Suprapubic skin (tissue), 4 donors: ENCODE measurements around the gene MFSD2A. TPM values are rescaled to one million over a fixed set of nuclear protein-coding genes. Genes with fewer than 3 reads are reported as not detected.

Source experiments
- DNase-seq, 2 donors: peaks; one replicate each; pipeline ENCODE4 v3.0.0-alpha.2; 2019; ENCODE audit warnings: low spot score in 2 of 2
- H3K27ac ChIP-seq: fragments of 200-600 bp; sonication (generic); one replicate; pipeline ENCODE4 v1.5.1; 2019
- H3K27me3 ChIP-seq: fragments of 200-600 bp; sonication (generic); one replicate; pipeline ENCODE4 v1.5.1; 2019
- H3K36me3 ChIP-seq: fragments of 200-600 bp; sonication (generic); one replicate; pipeline ENCODE4 v1.5.1; 2019
- H3K4me1 ChIP-seq: fragments of 200-600 bp; sonication (generic); one replicate; pipeline ENCODE4 v1.5.1; 2019
- H3K4me3 ChIP-seq: fragments of 200-600 bp; sonication (generic); one replicate; pipeline ENCODE4 v1.5.1; 2019; ENCODE audit warnings: mild to moderate bottlenecking
- H3K9me3 ChIP-seq: fragments of 200-600 bp; sonication (generic); one replicate; pipeline ENCODE4 v1.5.1; 2019
- EP300 ChIP-seq: sonication (generic); formaldehyde crosslinking; IDR thresholded peaks from one replicate; pipeline ENCODE4 v1.6.1; 2017; ENCODE audit warnings: antibody characterized with exemption
- POLR2A ChIP-seq, 2 donors: fragments of 450-650 bp; IDR thresholded peaks; one replicate each; pipeline ENCODE4 v1.6.1; 2017; ENCODE audit warnings: antibody characterized with exemption in 2 of 2, mild to moderate bottlenecking in 2 of 2, moderate library complexity in 2 of 2
- POLR2AphosphoS5 ChIP-seq, 3 donors: sonication (generic); formaldehyde crosslinking; IDR thresholded peaks; one replicate each; pipeline ENCODE4 v1.6.1; 2017; ENCODE audit warnings: antibody characterized with exemption in 3 of 3
- WGBS: methylation state at CpG from one replicate; pipeline ENCODE4 v1.1.5; 2018; 5-methylcytosine and 5-hydroxymethylcytosine counted together
- total RNA-seq, 4 donors: library from RNA; depleted of rRNA; stranded (reverse); fragments of >200 nt; gene quantifications; one replicate each; pipeline ENCODE4 v1.1.0, GENCODE V29; 2016
- TF ChIP-seq, protein P1 (sequence below), 2 donors: fragments of 200-600 bp in 1 of 2; fragments of 450-650 bp in 1 of 2; sonication (generic) in 1 of 2; IDR thresholded peaks; one replicate each; pipeline ENCODE4 v1.5.1; 2016 to 2019; ENCODE audit warnings: antibody characterized with exemption in 2 of 2, mild to moderate bottlenecking in 1 of 2, moderate library complexity in 1 of 2

MFSD2A gene
- total RNA-seq, 4 donors from 2014 or later = 169 to 416 (median 303) TPM

DNA sequence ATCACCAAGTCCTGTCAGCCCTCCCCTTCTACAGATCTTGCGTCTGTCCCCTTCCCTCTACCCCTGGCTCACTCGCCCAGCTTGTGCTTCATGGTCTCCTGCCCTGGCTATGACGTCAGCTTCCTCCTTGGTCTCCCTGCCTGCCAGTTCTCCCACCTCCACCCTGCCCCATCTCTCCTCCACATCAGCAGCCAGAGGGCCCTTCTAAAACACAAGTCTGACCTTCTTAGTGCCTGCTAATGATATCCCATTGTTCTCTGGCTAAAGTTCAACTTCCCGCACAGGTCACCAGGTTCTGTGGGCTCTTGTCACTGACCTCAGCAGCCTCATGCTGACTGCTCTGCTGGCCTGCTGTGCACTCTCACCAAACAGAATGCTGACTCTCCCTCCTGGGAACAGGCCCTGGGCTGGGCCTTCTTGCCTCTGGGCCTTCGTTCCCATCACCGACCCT, 28.6 kb upstream of the MFSD2A start:
- DNase-seq = no peak
- Histone ChIP-seq H3K36me3 (no peaks in the 10 kb centered on the region), H3K9me3 (no peaks in the 10 kb centered on the region), H3K27ac (no peak overlapping the region), H3K4me3 (no peak overlapping the region), H3K27me3 (no peaks in the 10 kb centered on the region), H3K4me1 (peaks cover 33% of the 10 kb centered on the region)
- WGBS = 57% methylated on average over 6 of the region's 6 CpGs
- TF ChIP-seq POLR2AphosphoS5 (IDR thresholded peaks at IDR 0.05) = no peak
- TF ChIP-seq, protein P1, sequence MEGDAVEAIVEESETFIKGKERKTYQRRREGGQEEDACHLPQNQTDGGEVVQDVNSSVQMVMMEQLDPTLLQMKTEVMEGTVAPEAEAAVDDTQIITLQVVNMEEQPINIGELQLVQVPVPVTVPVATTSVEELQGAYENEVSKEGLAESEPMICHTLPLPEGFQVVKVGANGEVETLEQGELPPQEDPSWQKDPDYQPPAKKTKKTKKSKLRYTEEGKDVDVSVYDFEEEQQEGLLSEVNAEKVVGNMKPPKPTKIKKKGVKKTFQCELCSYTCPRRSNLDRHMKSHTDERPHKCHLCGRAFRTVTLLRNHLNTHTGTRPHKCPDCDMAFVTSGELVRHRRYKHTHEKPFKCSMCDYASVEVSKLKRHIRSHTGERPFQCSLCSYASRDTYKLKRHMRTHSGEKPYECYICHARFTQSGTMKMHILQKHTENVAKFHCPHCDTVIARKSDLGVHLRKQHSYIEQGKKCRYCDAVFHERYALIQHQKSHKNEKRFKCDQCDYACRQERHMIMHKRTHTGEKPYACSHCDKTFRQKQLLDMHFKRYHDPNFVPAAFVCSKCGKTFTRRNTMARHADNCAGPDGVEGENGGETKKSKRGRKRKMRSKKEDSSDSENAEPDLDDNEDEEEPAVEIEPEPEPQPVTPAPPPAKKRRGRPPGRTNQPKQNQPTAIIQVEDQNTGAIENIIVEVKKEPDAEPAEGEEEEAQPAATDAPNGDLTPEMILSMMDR (IDR thresholded peaks at IDR 0.05) = no peak
- TF ChIP-seq EP300 = no peak
- TF ChIP-seq POLR2A (IDR thresholded peaks at IDR 0.05) = no peak

DNA sequence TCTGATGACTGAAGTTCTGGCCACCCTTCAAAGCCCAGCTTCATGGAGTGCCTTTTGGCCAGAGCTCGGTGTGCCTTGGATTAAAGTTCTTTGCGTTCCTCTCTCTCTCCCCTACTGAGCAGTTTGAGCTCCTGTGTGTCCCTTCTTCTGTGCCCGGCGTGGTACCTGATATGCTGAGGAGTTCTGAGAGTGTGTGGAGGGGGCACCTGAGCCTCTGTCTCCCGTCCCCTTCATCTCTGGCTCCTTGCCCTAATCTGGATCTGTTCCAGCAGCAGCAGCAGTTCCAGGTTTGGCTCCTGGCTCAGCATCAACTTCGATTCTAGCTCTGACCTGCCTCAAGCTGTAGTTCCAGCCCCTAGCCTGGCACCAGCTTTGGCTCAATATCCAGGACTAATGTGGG, 28.1 kb upstream of the MFSD2A start:
- Histone ChIP-seq H3K4me1 (peaks cover 32% of the 10 kb centered on the region), H3K27me3 (no peaks in the 10 kb centered on the region), H3K27ac (peak overlapping the region; percentile 36), H3K36me3 (no peaks in the 10 kb centered on the region), H3K9me3 (no peaks in the 10 kb centered on the region), H3K4me3 (no peak overlapping the region)
- WGBS = 40% methylated on average over 6 of the region's 6 CpGs
- DNase-seq = no peak
- no peak for TF ChIP-seq POLR2A (IDR thresholded peaks at IDR 0.05)
- TF ChIP-seq EP300 = no peak
- TF ChIP-seq POLR2AphosphoS5 (IDR thresholded peaks at IDR 0.05) = no peak
- TF ChIP-seq, protein P1 (IDR thresholded peaks at IDR 0.05) = no peak

DNA sequence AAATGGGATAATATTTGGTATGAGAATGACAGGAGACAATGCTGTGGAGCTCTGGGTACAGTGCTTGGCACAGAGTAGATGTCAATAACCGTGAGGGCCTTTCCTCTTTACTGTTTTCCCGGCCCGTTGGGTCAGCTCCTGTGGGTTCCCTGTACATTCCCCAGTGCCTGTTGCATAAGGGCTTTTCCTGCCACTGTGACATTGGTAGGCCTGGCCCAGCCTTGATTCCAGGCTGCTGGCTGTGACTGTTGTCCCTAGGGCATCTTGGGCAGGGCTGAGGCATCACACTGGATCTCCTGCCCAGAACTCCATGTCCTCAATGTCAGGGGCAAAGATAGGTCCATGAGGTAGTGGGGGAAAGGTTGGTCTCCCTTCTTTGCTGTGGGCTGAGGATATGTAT, 27.4 kb upstream of the MFSD2A start:
- Histone ChIP-seq H3K36me3 (no peaks in the 10 kb centered on the region), H3K4me3 (no peak overlapping the region), H3K27me3 (no peaks in the 10 kb centered on the region), H3K27ac (peak overlapping the region; percentile 36), H3K9me3 (no peaks in the 10 kb centered on the region), H3K4me1 (peaks cover 25% of the 10 kb centered on the region)
- 10% methylated on average over 3 of the region's 3 CpGs for WGBS
- no peak for TF ChIP-seq EP300
- TF ChIP-seq, protein P1 (IDR thresholded peaks at IDR 0.05) = no peak
- no peak for TF ChIP-seq POLR2AphosphoS5 (IDR thresholded peaks at IDR 0.05)
- TF ChIP-seq POLR2A (IDR thresholded peaks at IDR 0.05) = no peak
- no peak for DNase-seq

DNA sequence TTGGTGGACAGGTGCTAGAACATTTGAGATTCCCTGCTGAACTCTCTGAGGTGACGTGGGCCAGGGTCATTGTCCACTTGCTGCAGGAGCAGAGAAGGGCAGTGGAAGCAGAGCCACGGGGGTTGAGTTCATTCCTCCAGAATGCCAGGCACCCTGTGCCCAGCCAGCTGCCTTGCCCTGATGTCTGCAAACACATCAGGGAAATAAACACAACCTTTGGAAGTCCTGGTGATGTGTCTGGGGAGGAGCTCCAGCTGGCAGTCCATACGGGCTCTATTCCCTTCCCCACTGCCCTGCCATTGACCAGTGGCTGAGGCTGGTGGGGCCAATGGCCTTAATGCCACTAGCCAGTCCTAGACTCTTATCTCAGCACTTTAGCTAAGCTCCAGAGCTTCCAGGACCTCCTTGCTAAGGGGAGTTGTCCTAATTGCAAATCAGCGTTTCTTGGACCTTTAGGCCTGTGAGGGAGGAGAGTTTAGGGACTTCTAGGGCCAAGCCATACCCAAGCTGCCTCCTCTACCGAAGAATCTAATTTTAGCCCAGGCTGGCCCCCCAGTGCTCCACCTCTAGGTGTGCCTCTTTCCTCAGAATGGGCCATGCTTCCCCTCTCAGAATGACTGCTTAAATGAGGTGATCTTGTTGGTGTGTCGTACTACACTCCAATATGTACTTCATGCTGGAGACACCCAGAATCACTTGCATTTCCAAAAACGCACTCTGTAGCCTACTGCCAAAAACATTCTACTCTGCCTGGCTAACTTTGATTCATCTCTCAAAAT, 25.9 kb upstream of the MFSD2A start:
- H3K27me3 ChIP-seq = no peaks in the 10 kb centered on the region
- DNase-seq = no peak
- TF ChIP-seq, protein P1 (IDR thresholded peaks at IDR 0.05) = no peak
- TF ChIP-seq POLR2AphosphoS5 (IDR thresholded peaks at IDR 0.05) = no peak
- no peak for TF ChIP-seq POLR2A (IDR thresholded peaks at IDR 0.05)
- no peak for TF ChIP-seq EP300
- peaks cover 35% of the 10 kb centered on the region for H3K4me1 ChIP-seq
- no peak overlapping the region for H3K27ac ChIP-seq
- WGBS = 79% methylated on average over 7 of the region's 7 CpGs
- no peaks in the 10 kb centered on the region for H3K36me3 ChIP-seq
- no peak overlapping the region for H3K4me3 ChIP-seq
- no peaks in the 10 kb centered on the region for H3K9me3 ChIP-seq
